Measurements from ENCODE around the gene SECTM1. TPM values are rescaled to one million over a fixed set of nuclear protein-coding genes. Genes with fewer than 3 reads are reported as not detected.

Gene SECTM1
- total and polyA plus RNA-seq, 9 of the 15 experiments (the other 6 are each of a cell fraction or from before 2014, with no cell fraction given) = 0.11 to 0.46 (median 0.18) TPM; not detected in 6

- peaks cover 43 to 74% of the 10 kb centered on the region in 2 experiments for H3K4me1 ChIP-seq (replicated peaks in 1 of 2; ENCODE audit: control insufficient read depth in 2 of 2, insufficient read depth in 2 of 2, low read length in 2 of 2)
- peak overlapping the region; percentile 72 to 80 for H3K9ac ChIP-seq (ENCODE audit: insufficient read depth in 1 of 2, low read depth in 2 of 2, low read length in 2 of 2)
- ChIA-PET CTCF (ENCODE audit: low intra/inter-chr PET ratio) (no interaction called here), POLR2A (interaction anchor here (0.6 to 1.0 kb wide), 2 partner anchors 48 to 196 kb away, joined by 4 to 6 read pairs; no protein-coding TSS in a partner anchor)
- H4K20me1 ChIP-seq (replicated peaks; ENCODE audit: control insufficient read depth, insufficient read depth, low read length) = no peaks in the 10 kb centered on the region
- H3K4me2 ChIP-seq (ENCODE audit: insufficient read depth, low read length) = peak overlapping the region; percentile 75
- H3K4me3 ChIP-seq = peak overlapping the region; percentile 13; the same call in 1 of the 2 replicates
- no peak for DNase-seq (ENCODE audit: extremely low read depth in 1 of 4, low spot score in 3 of 4)
- in situ Hi-C loops (cut with MboI) = no loop called here
- H3K9me1 ChIP-seq (ENCODE audit: control insufficient read depth, insufficient read depth, low read length) = no peaks in the 10 kb centered on the region
- 34% methylated on average over 5 of the region's 10 CpGs for WGBS (ENCODE audit: insufficient coverage, low coverage, missing lambda C conversion rate)
- H2AFZ ChIP-seq (ENCODE audit: low read depth, low read length) = peak overlapping the region; percentile 81
- TF ChIP-seq, protein P1, sequence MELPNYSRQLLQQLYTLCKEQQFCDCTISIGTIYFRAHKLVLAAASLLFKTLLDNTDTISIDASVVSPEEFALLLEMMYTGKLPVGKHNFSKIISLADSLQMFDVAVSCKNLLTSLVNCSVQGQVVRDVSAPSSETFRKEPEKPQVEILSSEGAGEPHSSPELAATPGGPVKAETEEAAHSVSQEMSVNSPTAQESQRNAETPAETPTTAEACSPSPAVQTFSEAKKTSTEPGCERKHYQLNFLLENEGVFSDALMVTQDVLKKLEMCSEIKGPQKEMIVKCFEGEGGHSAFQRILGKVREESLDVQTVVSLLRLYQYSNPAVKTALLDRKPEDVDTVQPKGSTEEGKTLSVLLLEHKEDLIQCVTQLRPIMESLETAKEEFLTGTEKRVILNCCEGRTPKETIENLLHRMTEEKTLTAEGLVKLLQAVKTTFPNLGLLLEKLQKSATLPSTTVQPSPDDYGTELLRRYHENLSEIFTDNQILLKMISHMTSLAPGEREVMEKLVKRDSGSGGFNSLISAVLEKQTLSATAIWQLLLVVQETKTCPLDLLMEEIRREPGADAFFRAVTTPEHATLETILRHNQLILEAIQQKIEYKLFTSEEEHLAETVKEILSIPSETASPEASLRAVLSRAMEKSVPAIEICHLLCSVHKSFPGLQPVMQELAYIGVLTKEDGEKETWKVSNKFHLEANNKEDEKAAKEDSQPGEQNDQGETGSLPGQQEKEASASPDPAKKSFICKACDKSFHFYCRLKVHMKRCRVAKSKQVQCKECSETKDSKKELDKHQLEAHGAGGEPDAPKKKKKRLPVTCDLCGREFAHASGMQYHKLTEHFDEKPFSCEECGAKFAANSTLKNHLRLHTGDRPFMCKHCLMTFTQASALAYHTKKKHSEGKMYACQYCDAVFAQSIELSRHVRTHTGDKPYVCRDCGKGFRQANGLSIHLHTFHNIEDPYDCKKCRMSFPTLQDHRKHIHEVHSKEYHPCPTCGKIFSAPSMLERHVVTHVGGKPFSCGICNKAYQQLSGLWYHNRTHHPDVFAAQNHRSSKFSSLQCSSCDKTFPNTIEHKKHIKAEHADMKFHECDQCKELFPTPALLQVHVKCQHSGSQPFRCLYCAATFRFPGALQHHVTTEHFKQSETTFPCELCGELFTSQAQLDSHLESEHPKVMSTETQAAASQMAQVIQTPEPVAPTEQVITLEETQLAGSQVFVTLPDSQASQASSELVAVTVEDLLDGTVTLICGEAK (IDR thresholded peaks at IDR 0.05) = 0 out of 2 replicates have a peak, but pooled peaks have one; percentile 20
- TF ChIP-seq, protein P1 (CRISPR knock-in tag; IDR thresholded peaks at IDR 0.05) = no peak
- TF ChIP-seq NR1H2 (CRISPR knock-in tag; IDR thresholded peaks at IDR 0.05) (0 out of 2 replicates have a peak, but pooled peaks have one; percentile 16), COPS2 (conservative IDR thresholded peaks at IDR 0.05) (no peak), TEAD1 (CRISPR knock-in tag; IDR thresholded peaks at IDR 0.05) (0 out of 4 replicates have a peak, but pooled peaks of 1 of the 2 experiments have one; percentile 1), ZNF12 (CRISPR knock-in tag; IDR thresholded peaks at IDR 0.05) (0 out of 2 replicates have a peak, but pooled peaks have one; percentile 34), DPF2 (IDR thresholded peaks at IDR 0.05) (no peak)
- no peaks in the 10 kb centered on the region for H3K27me3 ChIP-seq (ENCODE audit: control insufficient read depth in 2 of 2, insufficient read depth in 2 of 2, low read length in 2 of 2)
- H3K27ac ChIP-seq (ENCODE audit: extremely low read depth, low read depth, low read length) = peak overlapping the region; percentile 87
- FAIRE-seq = no peak
- peaks cover 4% of the 10 kb centered on the region for H3K9me3 ChIP-seq (replicated peaks; ENCODE audit: control insufficient read depth, insufficient read depth, low read depth, low read length)
- BruUV-seq (replicated peaks) = no TSS peak
- no peaks in the 10 kb centered on the region for H3K36me3 ChIP-seq (ENCODE audit: control insufficient read depth, insufficient read depth, low read length)
- intact Hi-C loops (cut with micrococcal nuclease) = loop anchor here (5.0 to 10.0 kb wide), 3 partner anchors 48 to 305 kb away; partner anchors contain the start of genes DCXR and RAC3
- ATAC-seq = no peak
- no peaks in the 10 kb centered on the region; the same call in 2 of the 3 replicates for H3K79me2 ChIP-seq (ENCODE audit: control insufficient read depth, insufficient read depth, low read length)
Measured at GRCh38 chr17:82339634-82340580, 6.3 kb upstream of the SECTM1 start.
